HG02981 (cell line): ENCODE measurements around the gene DEPDC5.

Experiments used
- ATAC-seq: cut with Tn5 transposase; IDR thresholded peaks from one replicate; pipeline ENCODE4 v1.9.1; 2021; ENCODE audit warnings: mild to moderate bottlenecking, moderate library complexity; ENCODE audit not compliant: unreplicated experiment

Gene DEPDC5

DNA sequence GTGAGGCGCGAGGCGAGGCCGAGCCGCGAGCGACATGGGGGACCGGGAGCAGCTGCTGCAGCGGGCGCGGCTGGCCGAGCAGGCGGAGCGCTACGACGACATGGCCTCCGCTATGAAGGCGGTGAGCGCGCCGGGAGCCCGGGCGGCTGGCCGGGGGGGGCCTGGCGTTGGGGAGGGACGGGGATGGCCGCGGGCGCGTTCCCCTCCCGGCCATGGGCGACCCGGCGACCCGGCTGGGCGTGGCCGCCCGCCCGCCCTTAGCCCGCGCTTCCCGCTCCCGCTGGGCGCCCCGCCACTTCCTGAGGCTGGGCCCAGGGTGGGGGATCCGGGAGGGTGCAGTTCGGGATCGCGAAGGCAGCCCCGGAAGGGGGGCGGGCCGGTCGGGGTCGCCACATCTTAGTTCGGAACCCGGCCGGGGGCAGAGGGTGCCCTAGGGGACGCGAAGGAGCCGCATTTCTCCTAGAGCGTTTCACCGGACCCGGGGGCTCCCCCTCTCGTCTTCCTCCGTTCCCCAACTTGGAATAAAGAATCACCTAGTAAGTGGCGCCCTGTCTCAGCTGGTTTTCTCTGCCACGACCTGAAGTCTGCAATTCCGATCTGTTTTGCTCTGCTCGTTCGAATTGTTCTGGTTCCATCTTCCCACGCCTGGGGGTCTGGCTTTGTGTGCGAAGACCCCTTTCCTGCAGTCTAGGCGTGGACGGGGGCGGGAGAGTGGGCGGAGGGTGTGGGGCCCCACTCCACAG is 191.1 kb downstream of the DEPDC5 start:
- ATAC-seq = peak; percentile 20

DNA sequence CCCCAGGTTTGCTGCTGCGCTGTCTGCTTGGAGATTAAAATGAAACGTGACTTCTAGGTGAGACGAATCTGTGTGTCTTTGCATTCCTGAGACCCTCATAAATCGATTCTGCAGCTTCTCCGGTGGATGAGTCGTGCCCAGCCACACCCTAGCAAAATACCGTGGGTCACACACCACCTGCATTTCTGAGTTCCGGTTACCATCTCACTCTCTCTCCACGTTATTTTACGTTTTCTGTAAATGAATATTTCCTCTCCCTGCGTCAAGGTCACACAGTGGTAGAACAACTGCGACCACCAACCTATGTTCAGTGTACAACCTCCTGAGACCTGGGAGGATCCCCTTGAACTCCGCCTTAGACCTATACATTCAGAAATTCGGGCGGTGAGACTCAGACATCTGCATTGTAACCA is 191.6 kb downstream of the DEPDC5 start:
- ATAC-seq = no peak

DNA sequence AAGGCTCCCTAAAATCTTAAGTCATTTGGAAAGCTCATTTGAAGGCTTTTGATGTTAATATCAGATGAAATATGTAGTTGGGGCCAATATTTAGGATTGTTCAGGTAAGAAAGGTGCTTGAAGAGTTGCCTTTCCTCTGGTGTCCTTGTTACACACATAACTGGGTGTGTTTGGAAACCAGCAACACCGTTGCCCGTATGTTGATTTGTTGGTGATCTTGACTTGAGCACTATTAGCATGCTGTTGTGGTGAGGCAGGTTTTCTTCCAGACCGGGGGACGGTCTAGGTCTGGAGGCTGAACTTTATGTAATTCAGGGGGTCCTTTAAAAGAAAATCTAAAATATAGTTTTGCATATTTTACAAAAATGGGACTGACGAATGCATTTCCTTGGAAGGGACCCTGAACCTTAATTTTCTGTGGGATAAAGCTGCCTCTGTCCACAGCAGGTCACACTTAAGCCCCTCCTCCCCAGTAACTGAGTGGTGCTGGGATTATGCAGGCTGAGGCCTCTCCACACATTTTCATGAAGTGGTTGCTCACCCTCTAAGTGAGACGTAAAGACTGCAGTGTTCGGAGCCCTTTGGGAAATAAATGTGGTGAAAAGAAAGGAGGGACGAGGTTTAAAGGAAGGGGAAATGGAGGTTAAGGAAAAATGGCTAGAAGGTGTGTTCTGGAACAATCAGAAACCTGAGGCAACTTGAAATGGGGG is 192.3 kb downstream of the DEPDC5 start:
- no peak for ATAC-seq

DNA sequence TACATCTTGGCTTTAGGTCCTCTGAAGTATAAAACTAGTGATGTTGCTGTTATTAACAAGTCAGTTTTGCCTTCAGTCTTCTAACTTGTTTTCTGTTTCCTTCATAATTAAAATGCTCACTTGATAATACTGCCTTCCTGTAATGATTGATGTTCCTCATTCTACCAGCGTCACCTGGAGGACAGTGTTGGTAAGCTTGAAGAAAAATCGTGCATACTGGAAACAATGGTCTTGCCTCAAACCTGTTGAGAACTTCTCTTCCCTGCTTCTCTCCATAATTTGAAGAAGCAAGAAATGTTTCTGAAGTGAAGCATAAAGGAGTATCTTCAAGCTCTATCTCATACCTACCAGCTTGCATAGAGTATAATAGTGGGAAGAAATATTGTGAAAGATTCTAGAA is 193.5 kb downstream of the DEPDC5 start:
- no peak for ATAC-seq

DNA sequence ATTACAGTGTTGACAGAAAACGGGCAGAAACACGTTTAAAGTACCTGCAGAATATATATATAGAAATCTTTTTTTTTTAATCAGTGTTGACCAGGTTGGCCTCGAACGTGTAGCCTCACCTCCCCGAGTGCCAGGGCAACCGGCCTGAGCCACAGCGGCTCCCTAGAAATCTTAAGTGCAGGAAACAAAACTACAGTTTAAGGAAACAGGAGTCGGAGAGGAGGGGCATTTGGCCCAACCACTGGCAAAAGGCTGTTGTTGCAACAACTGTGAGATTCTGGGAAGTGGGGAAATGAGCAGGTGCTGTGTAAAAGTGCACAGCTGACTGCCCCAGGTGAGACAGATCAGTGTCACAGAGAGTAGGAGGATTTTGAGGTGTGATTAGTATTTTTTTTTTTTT is 194.2 kb downstream of the DEPDC5 start:
- ATAC-seq = no peak

DNA sequence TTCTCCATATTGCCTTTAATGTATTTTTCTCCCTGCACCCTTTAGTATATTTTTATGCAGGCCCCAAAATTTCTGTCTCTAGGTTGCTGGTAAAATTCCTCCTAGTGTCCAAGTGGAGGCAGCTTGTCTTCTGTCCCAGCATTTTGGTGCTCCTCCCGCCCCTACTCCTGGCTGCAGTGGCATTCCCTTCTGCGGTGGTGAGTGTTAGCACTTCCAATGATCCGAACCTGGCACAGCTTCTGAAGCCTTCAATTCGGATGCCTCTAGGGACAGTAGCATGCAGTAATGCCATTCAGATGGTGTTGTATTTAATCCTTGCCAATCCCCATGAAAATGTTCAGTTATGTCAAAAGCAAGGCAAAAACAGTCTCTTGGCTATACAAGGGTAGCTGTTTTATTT is 196.4 kb downstream of the DEPDC5 start:
- no peak for ATAC-seq

DNA sequence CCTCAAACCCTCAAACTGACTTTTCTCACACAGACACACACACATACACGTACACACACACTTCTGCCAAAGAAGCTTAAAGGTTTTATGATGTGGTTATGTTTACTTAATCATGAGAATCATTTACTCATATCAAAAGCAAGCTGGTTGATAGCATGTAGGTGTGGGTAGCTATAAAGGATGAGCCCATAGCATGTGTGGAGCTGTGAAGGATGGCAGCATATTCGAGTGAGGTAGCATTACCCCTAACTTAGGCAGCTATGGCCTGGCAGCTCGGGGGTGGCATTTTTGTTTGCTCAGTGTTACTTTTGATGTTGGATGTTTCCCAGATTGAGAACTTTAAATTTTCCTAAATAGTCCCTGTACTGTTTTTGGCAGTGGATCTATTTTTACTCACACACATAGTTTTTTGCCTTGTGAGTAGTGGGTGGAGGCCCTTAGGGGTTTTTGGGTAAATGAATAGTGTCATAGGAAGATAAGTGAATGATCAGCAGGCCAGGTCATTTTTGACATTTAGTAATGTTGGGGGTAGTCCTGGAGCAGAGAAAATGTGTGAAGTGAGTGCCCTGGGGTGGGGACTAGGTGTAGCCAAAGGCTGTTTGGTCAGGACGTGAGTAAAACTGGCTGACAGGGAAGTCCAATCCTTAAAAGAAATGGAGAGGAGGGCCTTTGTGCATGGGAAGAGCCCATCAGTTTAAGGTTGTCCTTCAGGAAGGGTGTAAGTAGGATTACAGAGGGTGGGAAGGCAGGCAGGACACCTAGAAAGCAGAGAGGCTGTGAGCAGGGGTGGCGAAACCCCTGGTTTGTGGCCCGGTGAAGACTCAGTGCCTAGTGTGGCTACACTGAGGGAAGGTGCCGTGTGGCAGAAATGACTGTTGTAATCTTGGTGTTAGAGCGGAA is 197.6 kb downstream of the DEPDC5 start:
- no peak for ATAC-seq

DNA sequence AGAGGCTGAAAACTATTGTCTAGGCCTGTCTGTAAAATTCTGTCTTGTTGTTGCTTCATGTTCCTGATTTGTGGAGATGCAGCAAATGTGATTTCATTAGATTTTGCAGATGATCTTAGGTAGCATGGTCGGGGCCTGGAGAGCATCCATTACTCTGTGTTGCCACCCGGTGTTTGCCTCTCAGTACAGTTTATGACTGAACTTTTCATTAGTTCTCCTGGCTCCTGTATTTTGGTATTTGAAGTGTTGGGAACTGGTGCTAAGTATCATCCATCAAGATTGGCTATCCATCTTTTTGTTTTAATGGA is 198.2 kb downstream of the DEPDC5 start:
- no peak for ATAC-seq

DNA sequence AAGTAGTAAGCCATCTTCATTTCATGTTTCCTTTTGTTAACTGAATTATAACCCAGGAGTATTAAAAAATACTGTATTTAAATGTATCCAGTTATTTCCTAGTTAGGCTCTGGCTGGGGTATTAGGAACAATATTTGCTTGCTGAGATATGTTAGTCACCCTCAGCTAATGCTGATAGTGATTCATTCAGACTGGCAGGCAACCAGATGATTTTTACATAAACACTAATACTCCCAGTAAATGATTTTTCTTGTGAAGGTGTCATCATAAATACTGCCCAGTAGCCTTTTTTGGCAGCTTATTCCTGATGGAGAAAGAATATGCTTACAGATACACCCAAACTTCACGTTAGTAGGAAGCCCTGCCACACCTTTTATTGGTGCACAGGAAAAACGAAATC is 198.7 kb downstream of the DEPDC5 start:
- no peak for ATAC-seq

DNA sequence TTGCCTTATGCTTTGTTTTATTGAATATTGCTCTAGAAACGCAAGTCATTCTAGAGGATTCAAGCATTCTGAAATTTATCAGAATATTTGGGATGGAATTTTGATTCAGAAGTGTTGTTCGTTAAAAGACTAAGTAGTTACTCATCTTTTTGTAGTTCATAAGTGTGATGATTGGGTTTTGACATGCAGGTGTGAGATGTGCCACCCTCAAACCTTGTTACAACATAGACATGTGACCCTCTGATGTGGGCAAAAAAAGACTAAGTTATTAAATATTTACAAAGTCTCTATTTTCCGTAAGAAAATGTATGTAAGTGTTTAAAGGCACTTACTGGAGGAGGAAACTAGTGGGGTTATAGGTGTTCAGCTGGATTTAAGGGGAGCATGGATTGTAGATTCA is 199.4 kb downstream of the DEPDC5 start:
- no peak for ATAC-seq

DNA sequence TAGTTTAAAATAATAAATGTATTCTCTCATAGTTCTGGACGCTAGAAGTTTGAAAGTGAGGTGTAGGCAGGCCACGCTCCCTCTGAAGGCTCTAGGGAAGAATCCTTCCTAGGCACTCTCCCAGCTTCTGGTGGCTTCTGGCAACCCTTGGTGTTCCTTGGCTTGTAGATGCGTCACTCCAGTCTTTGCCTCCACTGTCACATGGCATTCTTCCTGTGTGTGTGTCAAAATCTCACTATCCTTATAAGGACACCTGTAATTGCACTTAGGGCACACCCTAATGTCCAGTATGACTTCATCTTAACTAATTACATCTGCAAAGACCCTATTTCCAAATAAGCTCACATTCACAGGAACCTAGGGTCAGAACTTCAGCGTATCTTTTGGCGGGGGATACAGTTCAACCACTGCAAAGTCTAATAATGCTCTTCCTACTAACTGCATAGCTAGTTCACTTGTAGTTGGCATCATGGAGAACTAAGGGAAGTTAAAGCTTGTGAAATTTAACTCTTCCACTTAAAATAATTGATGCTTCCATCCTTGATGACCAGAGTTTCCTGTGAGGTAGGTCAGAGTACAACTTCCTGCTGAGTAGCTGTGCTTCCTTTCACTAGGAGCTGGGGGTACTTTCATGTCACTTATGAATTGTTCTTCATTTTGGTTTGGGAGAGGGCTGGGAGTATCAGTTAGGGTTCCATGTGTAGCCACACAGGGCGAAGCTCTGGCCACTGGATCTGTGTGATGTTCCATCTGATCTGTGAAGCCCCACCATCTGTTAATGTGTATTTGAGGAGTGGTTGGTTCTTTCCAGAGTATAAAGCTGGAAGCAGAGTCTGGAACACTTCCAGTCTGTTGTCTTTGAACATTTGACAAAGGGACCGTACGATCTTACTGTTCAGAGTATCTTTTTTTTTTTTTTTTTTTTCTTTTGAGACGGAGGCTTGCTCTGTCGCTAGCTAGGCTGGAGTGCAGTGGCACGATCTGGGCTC is 201.0 kb downstream of the DEPDC5 start:
- ATAC-seq = no peak

DNA sequence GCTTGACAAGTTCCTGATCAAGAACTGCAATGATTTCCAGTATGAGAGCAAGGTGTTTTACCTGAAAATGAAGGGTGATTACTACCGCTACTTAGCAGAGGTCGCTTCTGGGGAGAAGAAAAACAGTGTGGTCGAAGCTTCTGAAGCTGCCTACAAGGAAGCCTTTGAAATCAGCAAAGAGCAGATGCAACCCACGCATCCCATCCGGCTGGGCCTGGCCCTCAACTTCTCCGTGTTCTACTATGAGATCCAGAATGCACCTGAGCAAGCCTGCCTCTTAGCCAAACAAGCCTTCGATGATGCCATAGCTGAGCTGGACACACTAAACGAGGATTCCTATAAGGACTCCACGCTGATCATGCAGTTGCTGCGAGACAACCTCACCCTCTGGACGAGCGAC is 202.5 kb downstream of the DEPDC5 start:
- no peak for ATAC-seq
